MM.1S (cell line): ENCODE measurements around the gene KIF16B.

Source experiments
- EZH2 ChIP-seq: fragments of 300-600 bp; sonication (generic); optimal IDR thresholded peaks from 2 replicates; pipeline ENCODE3; 2017; ENCODE audit warnings: low read depth, mild to moderate bottlenecking, antibody characterized with exemption, low read length, mixed read lengths
- EZH2phosphoT487 ChIP-seq: fragments of 300-600 bp; sonication (generic); IDR thresholded peaks from 2 replicates; pipeline ENCODE4 v1.6.1; 2018; ENCODE audit warnings: antibody characterized with exemption, low read length
- TF ChIP-seq, protein P1 (sequence below): fragments of 300-600 bp; sonication (generic); IDR thresholded peaks from 2 replicates; pipeline ENCODE4 v1.5.1; 2016; ENCODE audit warnings: antibody characterized with exemption, low read length, mixed read lengths

DNA sequence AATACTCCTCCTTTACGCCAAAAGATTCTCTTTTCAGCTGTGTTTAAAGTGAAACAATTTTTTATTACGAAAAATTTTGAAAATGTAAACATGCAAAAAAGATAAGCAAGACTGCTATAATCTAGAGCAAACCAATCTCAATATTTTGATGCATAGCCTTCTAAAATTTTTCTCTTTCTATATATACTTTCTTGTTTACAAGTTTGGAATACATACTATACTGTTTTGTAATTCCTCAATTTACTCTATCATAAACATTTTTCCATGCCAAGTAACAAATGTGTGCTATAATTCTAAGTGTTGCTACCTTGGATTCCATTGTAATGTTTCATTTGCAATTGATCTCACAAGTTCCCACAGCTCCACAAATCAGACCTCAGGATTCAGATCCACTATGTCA lies 43.1 kb upstream of the KIF16B start:
- TF ChIP-seq, protein P1, sequence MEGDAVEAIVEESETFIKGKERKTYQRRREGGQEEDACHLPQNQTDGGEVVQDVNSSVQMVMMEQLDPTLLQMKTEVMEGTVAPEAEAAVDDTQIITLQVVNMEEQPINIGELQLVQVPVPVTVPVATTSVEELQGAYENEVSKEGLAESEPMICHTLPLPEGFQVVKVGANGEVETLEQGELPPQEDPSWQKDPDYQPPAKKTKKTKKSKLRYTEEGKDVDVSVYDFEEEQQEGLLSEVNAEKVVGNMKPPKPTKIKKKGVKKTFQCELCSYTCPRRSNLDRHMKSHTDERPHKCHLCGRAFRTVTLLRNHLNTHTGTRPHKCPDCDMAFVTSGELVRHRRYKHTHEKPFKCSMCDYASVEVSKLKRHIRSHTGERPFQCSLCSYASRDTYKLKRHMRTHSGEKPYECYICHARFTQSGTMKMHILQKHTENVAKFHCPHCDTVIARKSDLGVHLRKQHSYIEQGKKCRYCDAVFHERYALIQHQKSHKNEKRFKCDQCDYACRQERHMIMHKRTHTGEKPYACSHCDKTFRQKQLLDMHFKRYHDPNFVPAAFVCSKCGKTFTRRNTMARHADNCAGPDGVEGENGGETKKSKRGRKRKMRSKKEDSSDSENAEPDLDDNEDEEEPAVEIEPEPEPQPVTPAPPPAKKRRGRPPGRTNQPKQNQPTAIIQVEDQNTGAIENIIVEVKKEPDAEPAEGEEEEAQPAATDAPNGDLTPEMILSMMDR: no peak
- TF ChIP-seq EZH2 (no peak), EZH2phosphoT487 (no peak)
